ENCODE data around the gene BANK1.

DNA sequence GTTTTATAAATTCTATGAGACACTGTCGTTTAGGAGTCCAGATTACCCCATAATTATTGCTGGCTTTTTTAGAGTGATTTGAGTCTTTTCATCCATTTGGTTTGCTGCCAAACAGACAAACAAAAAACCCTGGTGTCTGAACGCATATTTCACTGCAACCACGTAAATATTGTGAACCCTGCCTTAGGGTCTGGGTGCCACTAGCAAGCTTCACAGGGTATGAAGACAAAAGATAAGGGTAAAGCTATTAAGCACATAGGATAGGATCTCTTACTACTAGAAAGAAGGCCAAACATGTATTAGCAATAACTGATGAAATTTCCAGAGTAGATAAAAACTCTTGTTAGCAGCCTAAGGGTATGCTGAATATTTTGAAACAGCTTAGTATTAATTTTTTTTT lies 143.3 kb downstream of the BANK1 start:
- TF ChIP-seq, protein P1, sequence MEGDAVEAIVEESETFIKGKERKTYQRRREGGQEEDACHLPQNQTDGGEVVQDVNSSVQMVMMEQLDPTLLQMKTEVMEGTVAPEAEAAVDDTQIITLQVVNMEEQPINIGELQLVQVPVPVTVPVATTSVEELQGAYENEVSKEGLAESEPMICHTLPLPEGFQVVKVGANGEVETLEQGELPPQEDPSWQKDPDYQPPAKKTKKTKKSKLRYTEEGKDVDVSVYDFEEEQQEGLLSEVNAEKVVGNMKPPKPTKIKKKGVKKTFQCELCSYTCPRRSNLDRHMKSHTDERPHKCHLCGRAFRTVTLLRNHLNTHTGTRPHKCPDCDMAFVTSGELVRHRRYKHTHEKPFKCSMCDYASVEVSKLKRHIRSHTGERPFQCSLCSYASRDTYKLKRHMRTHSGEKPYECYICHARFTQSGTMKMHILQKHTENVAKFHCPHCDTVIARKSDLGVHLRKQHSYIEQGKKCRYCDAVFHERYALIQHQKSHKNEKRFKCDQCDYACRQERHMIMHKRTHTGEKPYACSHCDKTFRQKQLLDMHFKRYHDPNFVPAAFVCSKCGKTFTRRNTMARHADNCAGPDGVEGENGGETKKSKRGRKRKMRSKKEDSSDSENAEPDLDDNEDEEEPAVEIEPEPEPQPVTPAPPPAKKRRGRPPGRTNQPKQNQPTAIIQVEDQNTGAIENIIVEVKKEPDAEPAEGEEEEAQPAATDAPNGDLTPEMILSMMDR (IDR thresholded peaks at IDR 0.05), result no peak
- no peak for TF ChIP-seq POLR2AphosphoS5 (IDR thresholded peaks at IDR 0.05)

All from transverse colon (tissue), 4 donors.